Lower leg skin (tissue), 3 donors: ENCODE data around the gene RASL11B.

Experiments used
- CTCF ChIP-seq, 3 donors: fragments of 450-650 bp; IDR thresholded peaks; one replicate each; pipeline ENCODE4 v1.5.1; 2016; ENCODE audit warnings: antibody characterized with exemption in 3 of 3, mild to moderate bottlenecking in 3 of 3, moderate library complexity in 2 of 3
- POLR2A ChIP-seq, 2 donors: fragments of 450-650 bp; IDR thresholded peaks; one replicate each; pipeline ENCODE4 v1.6.1; 2016 to 2017; ENCODE audit warnings: antibody characterized with exemption in 2 of 2, mild to moderate bottlenecking in 1 of 2, moderate library complexity in 1 of 2

- TF ChIP-seq CTCF (IDR thresholded peaks at IDR 0.05) (no peak), POLR2A (IDR thresholded peaks at IDR 0.05) (no peak)
These were observed 15.6 kb downstream of the RASL11B start for GRCh38 chr4:52877694-52878093.
